SK-N-SH (cell line): ENCODE data around the gene PFDN1. TPM values are rescaled to one million over a fixed set of nuclear protein-coding genes. Genes with fewer than 3 reads are reported as not detected.

Experiments used
- CTCF ChIA-PET: fragments of 300-600, 350-600 bp; formaldehyde crosslinking; extraction: SDS; loops from one replicate; lab custom pipeline; 2021; lab: Yijun Ruan, JAX
- POLR2A ChIA-PET: fragments of 350-600 bp; sonication (Branson Sonifier 250); formaldehyde crosslinking; extraction: SDS; loops from one replicate; lab custom pipeline; 2020; ENCODE audit warnings: antibody characterized with exemption, inconsistent platforms; lab: Yijun Ruan, JAX
- DNase-seq: peaks from one replicate; pipeline ENCODE4 v3.0.0; 2012
- H2AFZ ChIP-seq: fragments of 200-600 bp; sonication (generic); 2 replicates; pipeline ENCODE4 v1.8.1; 2016; ENCODE audit warnings: antibody characterized with exemption, mild to moderate bottlenecking, low read depth
- H3F3A ChIP-seq: fragments of 200-600 bp; sonication (generic); replicated peaks from 2 replicates; pipeline ENCODE3; 2016; ENCODE audit warnings: antibody characterized with exemption, mild to moderate bottlenecking; ENCODE audit not compliant: insufficient read depth
- H3K27ac ChIP-seq, 2 experiments: fragments of 200-500 bp in 1 of 2; fragments of 200-600 bp in 1 of 2; sonication (Bioruptor generic) in 1 of 2; sonication (generic), shearing (Covaris generic) in 1 of 2; 2 replicates each; pipeline versions ENCODE4 v1.5.1 to v1.6.1; 2014 to 2016; ENCODE audit warnings: low read depth in 2 of 2, inconsistent platforms in 1 of 2, low read length in 1 of 2, mild to moderate bottlenecking in 1 of 2, mixed read lengths in 1 of 2
- H3K27me3 ChIP-seq: fragments of 200-600 bp; sonication (generic), shearing (Covaris generic); 2 replicates; pipeline ENCODE4 v1.6.1; 2016; ENCODE audit warnings: mixed run types; ENCODE audit not compliant: insufficient read depth
- H3K36me3 ChIP-seq, 2 experiments: fragments of 200-500 bp in 1 of 2; fragments of 200-600 bp in 1 of 2; sonication (Bioruptor generic) in 1 of 2; sonication (generic) in 1 of 2; replicated peaks in 1 of 2; 2 replicates each; pipeline versions ENCODE3 to v1.5.1; 2014 to 2016; ENCODE audit warnings: low read length in 1 of 2, mild to moderate bottlenecking in 1 of 2; ENCODE audit not compliant: insufficient read depth in 2 of 2, control insufficient read depth in 1 of 2
- H3K4me1 ChIP-seq, 2 experiments: fragments of 200-500 bp in 1 of 2; fragments of 200-600 bp in 1 of 2; sonication (Bioruptor generic) in 1 of 2; sonication (generic), shearing (Covaris generic) in 1 of 2; 2 replicates each; pipeline versions ENCODE4 v1.5.1 to v1.6.1; 2014 to 2016; ENCODE audit warnings: low read depth in 1 of 2, low read length in 1 of 2, mixed run types in 1 of 2; ENCODE audit not compliant: insufficient read depth in 2 of 2, control insufficient read depth in 1 of 2
- H3K4me2 ChIP-seq: fragments of 200-600 bp; sonication (generic), shearing (Covaris generic); 2 replicates; pipeline ENCODE4 v1.6.1; 2017; ENCODE audit warnings: mixed run types
- H3K4me3 ChIP-seq, 2 experiments: fragments of 200-500 bp in 1 of 2; fragments of 200-600 bp in 1 of 2; sonication (Bioruptor generic) in 1 of 2; sonication (generic), shearing (Covaris generic) in 1 of 2; 2 replicates each; pipeline versions ENCODE4 v1.5.1 to v1.8.1; 2014 to 2016; ENCODE audit warnings: low read depth in 2 of 2, inconsistent platforms in 1 of 2, low read length in 1 of 2, mild to moderate bottlenecking in 1 of 2, mixed read lengths in 1 of 2, moderate library complexity in 1 of 2
- H3K79me2 ChIP-seq: fragments of 200-600 bp; sonication (generic); 2 replicates; pipeline ENCODE4 v1.8.1; 2017; ENCODE audit warnings: mild to moderate bottlenecking; ENCODE audit not compliant: insufficient read depth
- H3K9ac ChIP-seq: fragments of 200-600 bp; sonication (generic); 2 replicates; pipeline ENCODE4 v1.6.1; 2017; ENCODE audit warnings: mixed run types
- H3K9me2 ChIP-seq: fragments of 200-600 bp; sonication (generic); 2 replicates; pipeline ENCODE4 v1.6.1; 2017; ENCODE audit warnings: mixed run types
- H3K9me3 ChIP-seq: fragments of 200-600 bp; sonication (generic); 2 replicates; pipeline ENCODE4 v1.6.1; 2017; ENCODE audit warnings: mixed run types, mild to moderate bottlenecking, moderate library complexity
- H4K20me1 ChIP-seq: fragments of 200-600 bp; sonication (generic); 2 replicates; pipeline ENCODE4 v1.6.1; 2017; ENCODE audit warnings: mild to moderate bottlenecking, mixed run types; ENCODE audit not compliant: insufficient read depth
- CHD2 ChIP-seq: fragments of 150-350 bp; IDR thresholded peaks from 2 replicates; pipeline ENCODE4 v1.6.1; 2018; ENCODE audit warnings: low read length; ENCODE audit not compliant: partially characterized antibody
- FOSL2 ChIP-seq: IDR thresholded peaks from 2 replicates; pipeline ENCODE4 v1.4.0; 2012; ENCODE audit warnings: low read depth, mild to moderate bottlenecking, moderate library complexity, borderline replicate concordance
- FOXJ3 ChIP-seq: sonication (generic); formaldehyde crosslinking; IDR thresholded peaks from 2 replicates; pipeline ENCODE4 v1.5.1; 2020; ENCODE audit warnings: mild to moderate bottlenecking, missing genetic modification reagents
- FOXM1 ChIP-seq: IDR thresholded peaks from 2 replicates; pipeline ENCODE4 v1.4.0; 2012; ENCODE audit warnings: low read depth, mild to moderate bottlenecking
- GABPA ChIP-seq: IDR thresholded peaks from 2 replicates; pipeline ENCODE4 v1.4.0; 2012; ENCODE audit warnings: low read depth, mild to moderate bottlenecking
- GATA2 ChIP-seq: sonication (generic); formaldehyde crosslinking; IDR thresholded peaks from 2 replicates; pipeline ENCODE4 v1.5.0; 2020; ENCODE audit warnings: mild to moderate bottlenecking, missing genetic modification reagents
- JUND ChIP-seq: IDR thresholded peaks from 2 replicates; pipeline ENCODE4 v1.4.0; 2012
- NFIC ChIP-seq: IDR thresholded peaks from 2 replicates; pipeline ENCODE4 v1.4.0; 2012; ENCODE audit warnings: borderline replicate concordance
- POLR2AphosphoS5 ChIP-seq: IDR thresholded peaks from 2 replicates; pipeline ENCODE4 v1.6.1; 2012; ENCODE audit warnings: low read depth, low read length
- RCOR1 ChIP-seq: fragments of 150-350 bp; IDR thresholded peaks from 2 replicates; pipeline ENCODE4 v1.6.1; 2017; ENCODE audit warnings: antibody characterized with exemption, low read length
- RFX5 ChIP-seq: IDR thresholded peaks from 2 replicates; pipeline ENCODE4 v1.6.1; 2012; ENCODE audit warnings: mild to moderate bottlenecking, improper control_type of control experiment, low read length
- WGBS: methylation state at CpG from one replicate; pipeline ENCODE4 v1.1.6; 2017; ENCODE audit warnings: low lambda C conversion rate; 5-methylcytosine and 5-hydroxymethylcytosine counted together
- polyA plus RNA-seq, 3 experiments: library from polyadenylated mRNA; depleted of rRNA; stranded (reverse); fragments of >200 nt; gene quantifications; 2 replicates each; pipeline ENCODE4 v1.2.3, GENCODE V29; 2012
- TF ChIP-seq, protein P1 (sequence below): IDR thresholded peaks from 2 replicates; pipeline ENCODE4 v1.4.0; 2012; ENCODE audit warnings: low read depth, borderline replicate concordance
- TF ChIP-seq, protein P2 (sequence below): IDR thresholded peaks from 2 replicates; pipeline ENCODE4 v1.4.0; 2012; ENCODE audit warnings: low read depth, borderline replicate concordance
- TF ChIP-seq, protein P3 (sequence below): fragments of 150-350 bp; IDR thresholded peaks from 2 replicates; pipeline ENCODE4 v1.6.1; 2016; ENCODE audit warnings: mild to moderate bottlenecking, low read depth, low read length
- TF ChIP-seq, protein P4 (sequence below): IDR thresholded peaks from 2 replicates; pipeline ENCODE4; 2012
- TF ChIP-seq, protein P5 (sequence below): fragments of 150-350 bp; IDR thresholded peaks from 2 replicates; pipeline ENCODE4 v1.6.1; 2017; ENCODE audit warnings: antibody characterized with exemption, low read length, low read depth, borderline replicate concordance

Gene PFDN1
- polyA plus RNA-seq, 1 of the 3 experiments (the other 2 are of a cell fraction), result 55.2 TPM

DNA sequence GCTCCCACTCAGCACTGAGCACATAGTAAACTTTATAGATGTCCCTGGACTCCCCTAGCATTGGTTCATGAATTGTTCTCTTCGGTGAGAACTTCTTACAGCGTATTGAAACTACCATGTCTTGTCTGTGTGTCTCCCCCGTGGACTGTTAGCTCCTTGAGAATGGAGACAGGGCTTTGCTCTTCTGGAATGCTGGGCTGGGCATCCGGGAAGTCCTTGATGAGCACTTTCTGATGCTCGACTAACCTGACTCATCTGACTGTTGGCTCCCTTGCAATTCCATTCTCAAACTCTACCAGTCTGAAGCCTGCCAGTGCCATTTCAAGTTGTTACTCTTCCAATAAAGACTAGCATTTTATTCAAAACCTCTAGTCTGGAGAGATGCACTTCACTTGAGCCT, 15.0 kb upstream of the PFDN1 start:
- H3K27ac ChIP-seq, result peak overlapping the region in 1 of 2 experiments; percentile 80; a peak in 2 of 4 replicates
- POLR2A ChIA-PET, result no interaction called here
- CTCF ChIA-PET, result interaction anchor here (2.0 to 2.2 kb wide), 2 partner anchors 28 to 73 kb away, joined by 4 to 7 read pairs; partner anchors contain the start of gene HBEGF

DNA sequence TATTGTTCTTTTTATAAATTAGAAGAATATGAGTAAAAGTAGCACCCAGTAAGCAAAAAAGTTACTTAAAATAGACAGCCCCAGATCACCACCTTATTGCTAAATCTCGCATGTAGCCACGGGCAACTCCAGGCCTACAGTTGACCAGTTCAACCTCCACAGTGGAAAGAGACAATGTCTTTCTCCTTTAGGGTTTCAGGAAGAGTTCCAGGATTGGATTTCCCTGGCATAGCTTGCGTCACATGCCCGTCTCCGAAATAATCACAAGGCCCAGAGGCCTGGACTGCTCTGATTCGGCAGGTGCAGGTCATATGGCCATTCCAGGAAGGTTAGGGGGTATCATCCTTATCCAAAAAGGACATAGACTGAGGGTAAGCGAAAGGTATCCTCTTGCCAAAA, 9.9 kb upstream of the PFDN1 start:
- H3K9me2 ChIP-seq, result no peaks in the 10 kb centered on the region
- no peaks in the 10 kb centered on the region for H3K79me2 ChIP-seq
- H4K20me1 ChIP-seq, result no peaks in the 10 kb centered on the region
- TF ChIP-seq GABPA (no peak), CHD2 (no peak), RCOR1 (no peak), NFIC (no peak), RFX5 (no peak), POLR2AphosphoS5 (no peak), GATA2 (CRISPR knock-in tag) (no peak), JUND (no peak), FOXJ3 (CRISPR knock-in tag) (no peak), FOXM1 (no peak)
- TF ChIP-seq, protein P1, sequence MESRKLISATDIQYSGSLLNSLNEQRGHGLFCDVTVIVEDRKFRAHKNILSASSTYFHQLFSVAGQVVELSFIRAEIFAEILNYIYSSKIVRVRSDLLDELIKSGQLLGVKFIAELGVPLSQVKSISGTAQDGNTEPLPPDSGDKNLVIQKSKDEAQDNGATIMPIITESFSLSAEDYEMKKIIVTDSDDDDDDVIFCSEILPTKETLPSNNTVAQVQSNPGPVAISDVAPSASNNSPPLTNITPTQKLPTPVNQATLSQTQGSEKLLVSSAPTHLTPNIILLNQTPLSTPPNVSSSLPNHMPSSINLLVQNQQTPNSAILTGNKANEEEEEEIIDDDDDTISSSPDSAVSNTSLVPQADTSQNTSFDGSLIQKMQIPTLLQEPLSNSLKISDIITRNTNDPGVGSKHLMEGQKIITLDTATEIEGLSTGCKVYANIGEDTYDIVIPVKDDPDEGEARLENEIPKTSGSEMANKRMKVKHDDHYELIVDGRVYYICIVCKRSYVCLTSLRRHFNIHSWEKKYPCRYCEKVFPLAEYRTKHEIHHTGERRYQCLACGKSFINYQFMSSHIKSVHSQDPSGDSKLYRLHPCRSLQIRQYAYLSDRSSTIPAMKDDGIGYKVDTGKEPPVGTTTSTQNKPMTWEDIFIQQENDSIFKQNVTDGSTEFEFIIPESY, result no peak
- TF ChIP-seq, protein P2, sequence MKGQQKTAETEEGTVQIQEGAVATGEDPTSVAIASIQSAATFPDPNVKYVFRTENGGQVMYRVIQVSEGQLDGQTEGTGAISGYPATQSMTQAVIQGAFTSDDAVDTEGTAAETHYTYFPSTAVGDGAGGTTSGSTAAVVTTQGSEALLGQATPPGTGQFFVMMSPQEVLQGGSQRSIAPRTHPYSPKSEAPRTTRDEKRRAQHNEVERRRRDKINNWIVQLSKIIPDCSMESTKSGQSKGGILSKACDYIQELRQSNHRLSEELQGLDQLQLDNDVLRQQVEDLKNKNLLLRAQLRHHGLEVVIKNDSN, result no peak
- TF ChIP-seq, protein P3, sequence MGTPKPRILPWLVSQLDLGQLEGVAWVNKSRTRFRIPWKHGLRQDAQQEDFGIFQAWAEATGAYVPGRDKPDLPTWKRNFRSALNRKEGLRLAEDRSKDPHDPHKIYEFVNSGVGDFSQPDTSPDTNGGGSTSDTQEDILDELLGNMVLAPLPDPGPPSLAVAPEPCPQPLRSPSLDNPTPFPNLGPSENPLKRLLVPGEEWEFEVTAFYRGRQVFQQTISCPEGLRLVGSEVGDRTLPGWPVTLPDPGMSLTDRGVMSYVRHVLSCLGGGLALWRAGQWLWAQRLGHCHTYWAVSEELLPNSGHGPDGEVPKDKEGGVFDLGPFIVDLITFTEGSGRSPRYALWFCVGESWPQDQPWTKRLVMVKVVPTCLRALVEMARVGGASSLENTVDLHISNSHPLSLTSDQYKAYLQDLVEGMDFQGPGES, result no peak
- TF ChIP-seq, protein P4, sequence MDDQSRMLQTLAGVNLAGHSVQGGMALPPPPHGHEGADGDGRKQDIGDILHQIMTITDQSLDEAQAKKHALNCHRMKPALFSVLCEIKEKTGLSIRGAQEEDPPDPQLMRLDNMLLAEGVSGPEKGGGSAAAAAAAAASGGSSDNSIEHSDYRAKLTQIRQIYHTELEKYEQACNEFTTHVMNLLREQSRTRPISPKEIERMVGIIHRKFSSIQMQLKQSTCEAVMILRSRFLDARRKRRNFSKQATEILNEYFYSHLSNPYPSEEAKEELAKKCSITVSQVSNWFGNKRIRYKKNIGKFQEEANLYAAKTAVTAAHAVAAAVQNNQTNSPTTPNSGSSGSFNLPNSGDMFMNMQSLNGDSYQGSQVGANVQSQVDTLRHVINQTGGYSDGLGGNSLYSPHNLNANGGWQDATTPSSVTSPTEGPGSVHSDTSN, result no peak
- H3K4me2 ChIP-seq, result peak overlapping the region; percentile 56; the same call in 1 of the 2 replicates
- ChIA-PET POLR2A (no interaction called here), CTCF (no interaction called here)
- 96% methylated on average over 7 of the region's 7 CpGs for WGBS
- H3K9me3 ChIP-seq, result no peaks in the 10 kb centered on the region
- DNase-seq, result no peak
- H3K4me1 ChIP-seq, result peaks cover 0 to 29% of the 10 kb centered on the region in 2 experiments; a peak in 3 of 4 replicates
- peak overlapping the region; percentile 87; the same call in 1 of the 2 replicates for H3K9ac ChIP-seq
- H3K36me3 ChIP-seq, result no peaks in the 10 kb centered on the region
- peak overlapping the region in 1 of 2 experiments; percentile 100; a peak in 2 of 4 replicates for H3K27ac ChIP-seq
- peak overlapping the region; percentile 5; the same call in 1 of the 2 replicates for H2AFZ ChIP-seq
- no peak overlapping the region for H3K4me3 ChIP-seq
- no peaks in the 10 kb centered on the region for H3K27me3 ChIP-seq
- H3F3A ChIP-seq, result peaks cover 38% of the 10 kb centered on the region

More for the DNA sequence above, 15.0 kb upstream of the PFDN1 start:
- H3K79me2 ChIP-seq, result no peaks in the 10 kb centered on the region
- H3K9me2 ChIP-seq, result no peaks in the 10 kb centered on the region
- no peaks in the 10 kb centered on the region for H3K9me3 ChIP-seq
- no peak for DNase-seq
- no peak overlapping the region for H3K4me3 ChIP-seq
- 32% methylated on average over 5 of the region's 5 CpGs for WGBS
- no peaks in the 10 kb centered on the region for H3K36me3 ChIP-seq
- H3K9ac ChIP-seq, result peak overlapping the region; percentile 27; the same call in 1 of the 2 replicates
- peaks cover 30% of the 10 kb centered on the region for H3F3A ChIP-seq
- no peaks in the 10 kb centered on the region for H3K27me3 ChIP-seq
- peaks cover 0 to 7% of the 10 kb centered on the region in 2 experiments; a peak in 2 of 4 replicates for H3K4me1 ChIP-seq
- H2AFZ ChIP-seq, result peak overlapping the region; percentile 39; the same call in 1 of the 2 replicates
- no peaks in the 10 kb centered on the region for H4K20me1 ChIP-seq
- H3K4me2 ChIP-seq, result peak overlapping the region; percentile 14; the same call in 1 of the 2 replicates
- TF ChIP-seq FOSL2 (peak; percentile 62; the same call in 1 of the 2 replicates), FOXM1 (no peak), NFIC (peak; percentile 21; the same call in 1 of the 2 replicates)
- TF ChIP-seq, protein P5, sequence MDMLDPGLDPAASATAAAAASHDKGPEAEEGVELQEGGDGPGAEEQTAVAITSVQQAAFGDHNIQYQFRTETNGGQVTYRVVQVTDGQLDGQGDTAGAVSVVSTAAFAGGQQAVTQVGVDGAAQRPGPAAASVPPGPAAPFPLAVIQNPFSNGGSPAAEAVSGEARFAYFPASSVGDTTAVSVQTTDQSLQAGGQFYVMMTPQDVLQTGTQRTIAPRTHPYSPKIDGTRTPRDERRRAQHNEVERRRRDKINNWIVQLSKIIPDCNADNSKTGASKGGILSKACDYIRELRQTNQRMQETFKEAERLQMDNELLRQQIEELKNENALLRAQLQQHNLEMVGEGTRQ, result no peak
